NOMO-1 treated with DMSO at 0.1 percent for 48 hours (cell line): ENCODE results near the gene BEGAIN.

Source experiments
- DNase-seq: peaks from one replicate; lab custom pipeline; 2025; ENCODE audit not compliant: unreplicated experiment; lab: John Stamatoyannopoulos, UW

Gene BEGAIN

DNA sequence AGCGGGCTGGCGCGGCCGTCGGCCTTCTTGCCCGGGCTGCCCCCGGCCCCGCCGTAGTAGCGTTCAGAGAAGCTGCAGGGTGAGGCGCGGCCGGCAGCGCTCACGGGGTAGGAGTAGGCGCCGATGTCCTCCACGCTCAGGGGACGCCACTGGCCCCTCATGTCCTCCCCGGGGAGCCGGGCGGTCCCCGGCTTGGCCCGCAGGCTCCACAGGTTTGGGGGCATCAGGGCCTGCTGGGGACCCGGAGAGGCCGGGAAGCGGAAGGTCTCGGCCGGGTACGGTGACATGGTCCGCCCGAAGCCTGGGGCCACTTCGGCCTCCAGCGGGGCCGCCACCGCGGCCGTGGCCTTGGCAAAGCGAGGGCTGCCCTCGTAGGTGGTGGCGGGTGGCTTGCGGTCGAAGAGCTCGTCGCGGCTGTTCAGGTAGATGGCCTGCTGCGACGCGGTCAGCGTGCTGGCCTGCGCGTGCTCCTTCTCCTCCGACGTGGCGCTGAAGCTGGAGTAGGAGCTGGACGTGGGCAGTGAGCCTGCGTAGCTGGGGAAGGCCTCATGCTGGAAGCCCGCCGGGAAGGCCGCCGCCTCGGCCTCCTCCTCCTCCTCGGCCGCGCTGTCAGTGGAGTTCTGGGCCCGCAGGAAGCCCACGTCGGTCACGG is 48.7 kb downstream of the BEGAIN start:
- DNase-seq: no peak

DNA sequence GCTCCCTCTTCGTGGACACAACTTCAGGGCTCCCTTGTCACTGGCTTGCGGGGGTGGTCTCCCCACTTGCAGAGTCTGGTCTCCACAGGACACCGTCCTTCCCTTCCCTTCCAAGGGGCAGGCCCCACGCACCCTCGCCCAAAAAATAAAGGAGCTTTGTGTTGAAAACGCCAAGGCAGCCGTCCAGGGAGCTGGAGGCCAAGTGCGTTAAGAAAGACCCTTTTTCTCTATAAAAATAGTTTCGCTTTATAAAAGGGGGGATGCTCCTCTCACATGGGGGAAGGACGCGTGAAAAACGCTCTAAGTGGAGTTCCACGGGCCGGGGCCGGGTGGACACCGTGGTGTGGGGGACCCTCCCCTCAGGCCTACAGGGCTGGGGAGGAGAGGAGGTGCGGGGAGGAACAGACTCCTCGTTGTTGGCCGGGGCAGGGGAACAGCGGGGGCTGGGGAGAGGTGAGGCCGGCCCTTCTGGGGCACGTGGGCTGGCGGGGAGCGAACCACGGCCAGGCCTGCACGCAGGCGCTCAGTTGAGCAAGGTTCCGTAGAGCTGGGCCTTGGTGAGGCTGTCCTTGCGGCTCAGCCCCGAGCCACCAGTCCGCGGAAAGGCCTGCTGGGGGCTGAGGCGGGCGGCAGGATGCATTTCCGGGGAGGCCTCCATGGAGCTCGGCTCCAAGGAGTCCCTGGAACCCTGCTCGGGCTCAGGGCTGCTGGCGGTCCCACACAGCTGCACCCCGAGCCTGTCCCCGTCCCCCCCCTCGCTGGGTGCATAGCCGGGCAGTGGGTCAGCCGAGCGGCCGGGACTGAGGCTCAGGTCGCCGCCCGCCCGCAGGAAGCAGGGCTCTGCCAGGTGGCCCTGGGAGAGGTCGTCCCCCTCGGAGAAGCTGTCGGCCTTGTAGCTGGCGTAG is 49.5 kb downstream of the BEGAIN start:
- no peak for DNase-seq

DNA sequence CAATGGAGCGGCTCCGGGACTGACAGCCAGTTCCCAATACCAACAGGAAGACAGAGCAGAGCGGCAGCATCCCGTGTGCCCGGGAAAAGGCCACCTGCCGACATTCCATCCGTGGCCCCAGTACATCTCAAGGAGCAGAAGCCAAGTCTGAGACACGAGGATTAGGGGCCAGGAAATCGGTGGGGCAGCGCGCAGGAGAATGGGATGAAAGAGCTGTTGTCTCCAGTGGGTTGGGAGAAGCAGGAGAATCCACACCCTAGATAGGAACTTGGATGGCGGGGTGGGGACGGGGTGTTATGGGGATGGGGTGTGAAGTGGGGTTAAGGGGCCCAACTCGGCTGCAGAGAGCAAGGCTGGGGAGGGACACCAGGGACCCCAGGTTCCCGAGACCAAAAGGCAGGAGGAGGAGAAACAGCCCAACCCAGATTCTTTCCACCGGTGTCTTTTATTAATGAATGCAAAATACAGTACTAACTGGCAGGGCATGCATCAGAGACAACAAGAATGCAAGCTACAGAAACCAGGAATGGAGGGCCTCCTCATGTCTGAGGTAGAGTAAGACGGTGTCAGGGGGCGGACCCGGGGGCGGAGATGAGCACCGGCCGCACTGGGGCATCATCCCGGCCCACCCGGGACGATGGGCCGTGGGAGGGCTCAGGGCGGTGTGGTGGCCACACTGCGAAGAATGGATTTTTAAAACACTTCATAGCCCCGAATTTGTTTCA is 50.3 kb downstream of the BEGAIN start:
- no peak for DNase-seq

DNA sequence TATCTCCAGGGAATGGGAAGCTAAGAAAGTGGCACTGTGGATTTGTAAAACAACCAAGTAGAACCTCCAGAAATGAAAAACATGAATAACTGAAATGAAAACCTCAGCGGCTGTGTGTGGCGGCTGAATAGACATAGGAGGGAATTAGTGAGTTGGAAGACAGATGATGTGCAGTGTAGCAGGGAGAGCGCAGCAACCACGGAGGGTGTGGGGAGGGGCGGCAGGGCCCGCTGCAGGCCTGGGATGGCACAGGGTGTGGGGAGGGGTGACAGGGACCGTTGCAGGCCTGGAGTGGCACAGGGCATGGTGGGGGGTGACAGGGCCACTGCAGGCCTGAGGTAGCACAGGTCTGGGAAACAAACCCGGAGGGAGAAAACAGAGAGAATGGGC is 51.1 kb downstream of the BEGAIN start:
- no peak for DNase-seq

DNA sequence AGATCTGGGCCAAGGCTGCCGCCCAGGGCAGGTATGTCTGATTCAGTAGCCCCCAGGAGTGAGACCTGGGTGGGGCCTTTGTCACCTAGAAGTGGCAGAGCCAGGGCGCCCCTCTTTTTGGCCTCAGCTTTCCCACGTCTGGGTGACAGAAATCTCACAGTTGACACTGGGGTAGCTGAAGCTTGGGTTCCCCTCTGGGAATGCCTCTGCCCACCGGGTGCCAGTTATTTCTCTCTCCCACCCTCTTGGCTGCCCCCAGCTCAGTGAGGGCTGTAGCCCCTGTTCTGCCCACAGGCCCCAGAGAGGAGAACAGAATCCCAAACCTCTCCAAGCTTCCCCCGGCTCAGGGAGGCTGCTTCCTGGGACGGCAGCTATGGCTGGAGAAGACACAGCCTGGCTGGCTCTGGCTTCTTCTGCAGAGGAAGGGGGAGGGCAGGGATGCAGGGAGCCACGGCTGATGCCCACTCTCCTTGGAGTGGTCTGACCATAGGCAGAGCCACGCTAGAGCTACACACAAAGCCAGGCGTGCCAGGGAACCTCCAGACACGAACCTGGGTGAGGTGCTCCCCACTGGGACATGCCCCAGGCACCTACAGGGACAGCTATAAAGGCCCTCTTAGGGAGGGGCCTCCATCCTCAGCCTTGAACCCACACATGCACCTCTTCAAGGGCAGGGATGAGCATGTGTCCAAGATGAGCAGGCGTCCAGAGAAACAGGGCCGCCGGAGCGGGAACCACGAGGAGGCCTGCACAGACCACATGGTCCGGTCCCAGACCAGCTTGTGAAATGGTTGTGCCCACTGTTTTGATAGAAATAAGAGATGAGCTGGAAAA is 51.7 kb downstream of the BEGAIN start:
- DNase-seq: no peak

DNA sequence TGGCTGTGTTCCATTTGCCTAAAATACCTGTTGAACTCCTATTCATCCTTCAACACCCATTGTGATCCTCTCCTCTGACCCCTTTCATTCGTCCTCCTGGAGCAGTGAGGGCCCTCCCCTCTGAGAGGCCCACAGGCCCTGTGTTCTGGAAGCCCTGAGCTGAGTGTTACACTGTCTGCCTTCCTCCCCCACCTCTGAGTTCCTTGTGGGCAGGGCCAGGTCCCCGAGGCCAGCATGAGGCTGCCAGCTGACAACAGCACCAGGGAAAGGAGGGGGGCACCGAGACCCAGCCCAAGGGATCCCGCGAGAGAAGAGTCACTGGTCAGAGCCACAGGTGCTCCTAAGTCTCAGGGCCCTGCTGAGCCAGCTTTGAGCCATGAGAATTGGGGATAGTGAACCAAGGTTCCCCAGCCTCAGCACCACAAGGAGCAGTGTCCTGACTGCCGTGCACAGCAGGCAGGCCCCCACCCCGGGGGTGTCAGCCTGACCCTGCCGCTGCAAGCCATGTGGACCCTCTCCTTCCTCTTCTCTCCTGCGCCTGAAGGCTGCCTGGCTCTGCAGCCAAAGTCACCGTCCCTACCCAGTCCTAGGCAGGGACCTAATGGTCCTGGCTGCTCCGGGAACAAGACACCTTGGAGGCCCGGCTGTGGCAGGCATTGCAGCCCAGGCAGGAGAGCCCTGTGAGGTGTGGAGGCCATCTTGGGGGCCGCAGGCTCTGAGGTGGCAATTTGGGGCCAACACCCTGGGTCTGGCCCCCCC is 52.5 kb downstream of the BEGAIN start:
- DNase-seq: peak; percentile 3

DNA sequence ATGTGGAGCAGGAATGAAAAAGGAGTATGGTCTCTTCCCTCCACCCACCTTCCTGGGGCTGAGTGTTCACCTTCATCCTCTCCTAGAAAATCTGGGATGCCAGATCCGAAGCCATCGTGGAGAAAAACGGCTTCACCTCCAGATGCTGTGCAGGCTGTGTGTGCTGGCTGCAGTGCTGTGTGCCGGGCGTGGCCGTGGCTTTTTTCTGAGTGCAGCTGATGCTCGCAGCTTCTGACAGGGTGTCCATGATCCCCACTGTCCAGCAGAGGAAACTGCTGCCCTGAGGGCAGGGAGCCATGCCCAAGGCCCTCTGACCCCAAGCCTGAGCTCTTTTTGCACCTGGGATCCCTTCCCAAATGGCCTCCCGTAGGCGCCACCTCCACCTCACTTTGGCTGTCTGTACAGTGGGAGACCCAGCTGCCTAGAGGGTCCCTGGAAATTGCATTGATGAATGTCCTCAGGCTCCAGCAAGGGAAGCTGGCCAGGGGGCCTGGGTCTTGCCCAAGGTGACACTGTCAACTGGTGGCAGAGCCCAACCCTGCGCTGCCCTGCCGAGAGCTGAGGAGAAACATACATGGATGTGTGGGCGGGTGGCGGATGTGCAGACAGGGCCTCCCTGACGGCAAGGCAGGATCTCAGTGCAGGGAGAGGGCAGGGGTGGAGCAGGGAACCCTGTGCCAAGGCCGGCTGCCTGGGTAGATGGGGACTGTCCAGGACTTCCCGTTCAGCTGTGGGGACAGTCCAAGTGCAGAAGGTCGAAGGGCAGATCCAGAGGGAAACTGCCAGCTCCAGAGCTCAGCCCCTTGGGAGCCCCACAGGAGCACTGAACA is 53.3 kb downstream of the BEGAIN start:
- no peak for DNase-seq

DNA sequence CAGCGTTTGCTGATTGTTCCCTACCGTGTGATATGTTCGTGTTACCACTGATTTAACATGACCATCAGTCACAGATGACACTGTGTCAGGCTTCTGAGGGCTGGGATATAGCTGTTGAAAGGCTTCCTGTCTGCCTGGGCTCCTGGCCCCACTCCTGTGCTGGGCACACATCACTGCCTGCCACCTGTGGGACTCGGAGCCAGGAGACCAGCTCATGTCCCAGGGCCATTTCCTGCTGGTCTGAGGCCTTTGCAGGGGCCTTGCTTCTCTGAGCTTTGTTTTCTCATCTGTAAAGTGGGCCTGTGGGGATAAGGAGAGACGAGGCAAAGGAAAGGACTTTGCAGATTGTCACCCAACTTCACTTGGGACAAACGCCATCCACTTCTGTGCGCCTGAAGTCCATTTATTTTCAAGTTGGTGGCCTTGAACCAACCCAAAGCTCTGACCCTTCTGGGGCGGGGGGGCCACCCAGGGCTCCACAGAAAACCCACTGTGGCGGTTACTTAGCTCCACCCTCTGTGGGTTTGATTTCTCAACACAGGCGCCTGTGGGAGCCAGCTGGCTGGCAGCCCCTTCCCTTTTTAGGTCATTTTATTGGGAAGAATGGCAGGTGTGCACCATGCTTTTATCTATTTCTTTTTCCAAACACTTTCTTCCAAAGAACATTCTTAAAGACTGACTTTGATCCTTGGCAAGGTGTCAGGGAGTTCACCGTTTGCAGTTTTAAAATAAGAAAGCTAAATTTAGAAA is 54.1 kb downstream of the BEGAIN start:
- peak; percentile 73 for DNase-seq

DNA sequence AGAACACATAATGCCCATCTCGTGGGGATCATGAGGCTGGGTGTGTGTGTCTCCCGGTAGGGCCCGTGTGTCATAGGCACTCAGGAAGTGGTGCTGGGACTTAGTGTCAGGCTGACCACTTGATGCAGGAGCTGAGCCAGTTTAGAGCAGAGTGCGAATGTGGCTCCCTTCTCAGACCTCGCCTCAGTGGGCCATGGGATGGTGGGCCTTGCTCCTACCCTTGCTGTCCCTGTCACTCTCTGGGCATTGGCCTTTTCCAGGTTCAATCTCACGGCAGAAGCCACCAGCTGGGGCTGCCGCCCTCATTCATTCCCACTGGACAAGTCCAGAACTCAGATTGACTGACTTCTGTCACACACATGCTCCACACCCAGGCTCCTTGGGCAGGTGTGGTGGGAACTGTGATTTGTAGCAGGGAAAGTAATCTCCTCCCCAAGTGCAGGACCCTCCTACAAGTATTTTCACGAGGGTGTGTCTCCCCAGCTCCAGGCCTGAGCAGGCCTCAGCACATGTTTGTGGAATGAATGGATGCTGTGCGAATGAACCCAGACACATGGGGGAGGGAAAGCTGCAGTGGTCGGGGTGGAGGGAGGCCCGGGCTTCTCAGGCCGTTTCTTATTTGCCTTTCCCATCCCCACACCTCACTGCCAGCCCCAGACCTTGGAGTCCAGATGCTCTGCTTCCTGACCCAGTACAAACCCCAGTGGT is 54.9 kb downstream of the BEGAIN start:
- DNase-seq: no peak

DNA sequence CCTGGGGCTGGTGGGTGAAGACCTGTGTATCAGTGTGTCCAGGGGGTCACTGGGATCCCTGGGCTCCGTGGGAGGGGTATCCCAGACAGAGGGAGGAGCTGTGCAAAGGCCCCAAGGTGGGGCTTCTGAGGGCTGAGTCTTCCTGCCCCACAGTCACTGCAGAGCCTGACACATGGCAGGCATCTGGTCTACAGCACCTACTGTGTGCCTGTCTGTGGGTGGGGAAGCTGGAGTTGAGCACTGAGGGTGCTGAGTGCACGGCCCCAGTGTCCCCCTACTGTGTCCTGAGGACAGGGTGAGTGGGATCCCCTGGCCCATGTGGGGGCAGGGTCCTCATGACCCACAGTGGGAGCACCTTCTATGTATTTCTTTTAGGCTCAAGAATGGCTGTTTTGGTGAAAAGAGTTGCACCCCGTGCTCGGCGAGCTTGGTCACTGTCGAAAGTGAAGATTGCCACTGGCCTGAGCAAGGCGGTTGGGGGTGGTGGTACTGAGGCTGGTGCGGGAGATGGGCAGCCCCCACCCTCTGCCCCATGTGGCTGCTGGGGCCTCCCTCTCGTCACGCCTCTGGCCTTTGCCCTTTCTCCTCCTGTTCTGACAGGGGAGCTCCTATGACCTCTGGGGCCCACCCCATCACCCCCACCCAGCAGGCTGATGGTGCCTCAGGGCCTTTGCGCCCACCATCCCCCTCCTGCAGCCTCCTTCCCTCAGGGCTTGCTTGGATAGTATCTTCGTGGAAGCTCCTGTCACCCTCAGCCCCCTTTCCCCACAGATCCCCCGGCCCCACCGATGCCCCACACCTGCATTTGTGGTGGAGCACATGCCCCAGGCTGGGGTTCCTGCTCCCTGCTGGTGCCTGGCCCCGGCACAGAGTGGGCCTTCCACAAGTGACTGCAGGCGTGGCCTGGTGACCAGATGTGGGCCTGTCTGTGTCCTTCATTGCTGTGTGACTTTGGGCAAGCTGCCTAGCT is 55.8 kb downstream of the BEGAIN start:
- no peak for DNase-seq

DNA sequence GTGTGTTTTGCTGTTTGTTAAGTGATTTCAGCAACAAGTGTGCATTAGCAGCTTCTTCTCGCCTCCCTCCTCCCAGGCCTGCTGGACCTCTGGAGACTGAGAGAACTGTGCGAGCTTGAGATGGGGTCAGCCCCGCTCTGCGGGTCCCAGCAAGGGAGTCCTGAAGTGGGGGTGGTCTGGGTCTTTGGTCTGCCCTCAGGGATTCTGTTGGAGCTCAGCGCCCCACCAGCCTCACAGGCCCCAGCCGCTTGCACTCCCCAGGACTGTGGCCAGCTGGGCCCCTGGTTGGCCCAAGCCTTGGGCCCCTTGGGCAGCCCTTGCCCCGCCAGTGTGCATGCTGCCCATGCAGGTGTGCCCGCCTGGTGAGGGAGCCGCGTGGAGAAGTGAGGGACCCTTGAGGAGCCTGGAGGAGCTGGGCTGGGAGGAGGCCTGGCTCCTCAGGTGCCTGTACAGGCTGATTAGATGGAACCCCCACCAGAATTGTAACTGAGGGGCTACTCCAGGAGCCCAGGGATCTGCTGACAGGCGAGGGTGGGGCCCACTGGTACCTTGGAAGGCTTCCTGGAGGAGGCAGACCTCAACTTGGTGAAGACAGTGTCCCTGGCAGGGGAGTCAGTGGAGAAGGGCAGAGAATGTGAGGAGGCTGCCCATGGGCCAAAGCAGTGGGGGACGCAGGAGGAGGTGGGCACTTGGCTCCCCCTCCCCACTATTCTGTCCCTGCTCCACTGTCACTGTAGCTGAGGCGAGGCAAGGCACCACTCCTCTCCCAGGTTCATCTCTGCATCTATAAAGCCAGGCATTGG is 56.7 kb downstream of the BEGAIN start:
- DNase-seq: no peak

DNA sequence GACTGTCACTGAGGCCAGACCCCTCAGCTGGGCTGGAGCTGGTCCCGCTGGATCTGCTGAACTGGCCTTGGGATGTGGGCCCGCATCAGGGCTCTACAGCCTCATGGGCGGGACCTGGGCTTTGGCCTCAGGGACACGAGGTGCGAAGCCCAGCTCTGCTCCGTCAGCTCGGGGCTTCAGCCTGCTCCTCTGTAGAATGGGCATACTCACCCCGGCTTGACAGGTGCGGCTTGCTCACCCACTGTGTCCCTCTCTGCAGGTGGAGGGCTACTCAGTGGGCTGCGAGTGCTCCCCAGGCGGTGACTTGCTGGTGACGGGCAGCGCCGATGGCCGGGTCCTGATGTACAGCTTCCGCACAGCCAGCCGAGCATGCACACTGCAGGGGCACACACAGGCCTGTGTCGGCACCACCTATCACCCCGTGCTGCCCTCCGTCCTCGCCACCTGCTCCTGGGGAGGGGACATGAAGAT is 57.6 kb downstream of the BEGAIN start:
- DNase-seq: no peak

DNA sequence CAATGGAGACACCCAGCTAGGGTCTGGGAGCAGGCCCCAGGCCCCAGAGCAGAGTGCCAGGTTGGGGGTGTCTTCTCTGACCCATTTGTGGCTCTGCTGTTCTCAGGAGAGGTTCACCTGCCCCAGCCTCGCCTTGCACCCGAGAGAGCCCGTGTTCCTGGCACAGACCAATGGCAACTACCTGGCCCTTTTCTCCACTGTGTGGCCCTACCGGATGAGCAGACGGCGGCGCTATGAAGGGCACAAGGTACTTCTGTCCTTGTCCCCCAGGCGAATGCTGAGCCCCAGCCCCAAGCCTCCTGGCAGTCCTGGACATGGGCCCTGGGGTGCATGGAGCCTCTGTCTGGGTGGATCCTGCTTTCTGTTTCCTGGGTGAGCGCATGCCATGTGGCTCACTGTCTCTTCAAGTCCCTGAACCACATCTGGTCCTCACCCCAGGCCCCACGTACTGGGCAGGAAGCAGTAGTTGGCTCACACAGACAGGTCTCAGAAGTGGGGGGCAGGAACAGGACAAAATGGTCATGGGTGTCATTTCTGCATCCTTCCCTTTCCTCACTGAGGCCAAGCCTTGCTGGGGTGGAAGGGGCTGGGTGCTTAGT is 58.2 kb downstream of the BEGAIN start:
- no peak for DNase-seq

DNA sequence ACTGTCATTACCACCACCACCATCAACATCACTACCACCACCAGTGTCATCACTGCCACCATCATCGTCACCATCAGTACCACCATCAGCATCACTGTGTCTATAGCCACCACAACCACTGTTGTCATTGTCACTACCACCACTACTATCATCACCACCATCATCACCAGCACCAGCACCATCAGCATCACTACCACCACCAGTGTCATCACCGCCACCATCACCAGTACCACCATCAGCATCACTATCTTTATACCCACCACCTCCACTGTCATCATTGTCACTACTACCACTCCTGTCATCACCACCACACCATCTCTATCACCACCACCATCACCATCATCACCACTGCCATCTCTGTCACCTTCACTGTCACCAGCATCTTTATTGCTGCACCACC is 60.6 kb downstream of the BEGAIN start:
- no peak for DNase-seq

DNA sequence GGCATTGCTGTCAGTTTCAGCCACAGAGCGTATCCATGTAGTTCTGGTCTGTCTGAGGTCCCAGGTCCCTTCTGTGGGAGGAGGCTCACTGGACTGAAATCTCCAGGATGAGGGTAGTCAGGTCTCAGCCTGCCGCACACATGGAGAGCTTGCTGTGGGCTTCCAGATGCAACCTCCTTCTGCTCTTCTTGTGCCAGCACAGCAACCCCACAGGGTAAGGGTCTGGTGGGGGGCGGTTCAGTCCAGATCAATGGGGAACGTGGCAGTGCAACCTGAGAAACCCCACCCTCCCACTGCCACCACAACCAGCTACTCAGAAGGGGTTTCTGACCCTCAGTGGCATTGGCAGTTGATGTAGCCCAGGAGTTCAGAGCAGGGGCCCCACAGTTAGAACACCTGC is 61.2 kb downstream of the BEGAIN start:
- DNase-seq: no peak

DNA sequence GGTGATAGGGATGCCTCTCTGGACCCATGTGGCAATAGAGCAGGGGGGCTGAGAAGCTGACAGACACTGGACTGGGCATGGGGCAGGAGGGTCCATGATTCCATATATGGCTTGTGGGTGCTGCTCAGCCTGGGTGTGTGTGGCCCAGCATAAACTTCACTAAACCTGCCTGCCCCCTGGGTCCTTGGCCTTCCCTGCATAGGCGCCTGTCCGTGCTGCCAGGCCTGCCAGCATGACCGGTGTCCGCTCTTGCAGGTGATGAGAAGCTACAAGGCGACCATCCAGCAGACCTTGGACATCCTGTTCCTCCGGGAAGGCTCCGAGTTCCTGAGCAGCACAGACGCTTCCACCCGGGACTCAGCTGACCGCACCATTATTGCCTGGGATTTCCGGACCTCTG is 61.6 kb downstream of the BEGAIN start:
- DNase-seq: no peak
